ENCODE results near the gene LMBR1L.

Gene LMBR1L

DNA sequence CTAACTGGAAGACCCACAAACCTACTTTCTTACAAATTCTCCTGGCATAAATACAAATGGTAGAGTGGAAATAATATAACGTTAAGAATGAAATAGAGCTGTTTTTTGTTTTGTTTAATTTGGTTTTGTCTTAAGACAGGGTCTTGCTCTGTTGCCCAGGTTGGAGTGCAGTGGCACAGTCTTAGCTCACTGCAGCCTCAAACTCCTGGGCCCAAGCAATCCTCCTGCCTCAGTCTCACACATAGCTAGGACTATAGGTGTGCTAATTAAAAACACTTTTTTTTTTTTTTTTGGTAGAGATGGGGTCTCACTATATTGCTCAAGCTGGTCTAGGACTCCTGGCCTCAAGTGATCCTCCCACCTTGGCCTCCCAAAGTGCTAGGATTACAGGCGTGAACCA is 11.9 kb downstream of the LMBR1L start:
- no peak overlapping the region for H3K4me3 ChIP-seq (ENCODE audit: low read depth in 1 of 2, low read length in 1 of 2)
- TF ChIP-seq, protein P1, sequence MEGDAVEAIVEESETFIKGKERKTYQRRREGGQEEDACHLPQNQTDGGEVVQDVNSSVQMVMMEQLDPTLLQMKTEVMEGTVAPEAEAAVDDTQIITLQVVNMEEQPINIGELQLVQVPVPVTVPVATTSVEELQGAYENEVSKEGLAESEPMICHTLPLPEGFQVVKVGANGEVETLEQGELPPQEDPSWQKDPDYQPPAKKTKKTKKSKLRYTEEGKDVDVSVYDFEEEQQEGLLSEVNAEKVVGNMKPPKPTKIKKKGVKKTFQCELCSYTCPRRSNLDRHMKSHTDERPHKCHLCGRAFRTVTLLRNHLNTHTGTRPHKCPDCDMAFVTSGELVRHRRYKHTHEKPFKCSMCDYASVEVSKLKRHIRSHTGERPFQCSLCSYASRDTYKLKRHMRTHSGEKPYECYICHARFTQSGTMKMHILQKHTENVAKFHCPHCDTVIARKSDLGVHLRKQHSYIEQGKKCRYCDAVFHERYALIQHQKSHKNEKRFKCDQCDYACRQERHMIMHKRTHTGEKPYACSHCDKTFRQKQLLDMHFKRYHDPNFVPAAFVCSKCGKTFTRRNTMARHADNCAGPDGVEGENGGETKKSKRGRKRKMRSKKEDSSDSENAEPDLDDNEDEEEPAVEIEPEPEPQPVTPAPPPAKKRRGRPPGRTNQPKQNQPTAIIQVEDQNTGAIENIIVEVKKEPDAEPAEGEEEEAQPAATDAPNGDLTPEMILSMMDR (IDR thresholded peaks at IDR 0.05): no peak
- H3K27me3 ChIP-seq: peaks cover 25% of the 10 kb centered on the region
- H3K36me3 ChIP-seq: peaks cover 72% of the 10 kb centered on the region
- H3K4me1 ChIP-seq (ENCODE audit: control insufficient read depth in 1 of 2, insufficient read depth in 1 of 2, low read depth in 1 of 2, low read length in 1 of 2): peaks cover 0 to 8% of the 10 kb centered on the region in 2 experiments
- H3K27ac ChIP-seq: no peak overlapping the region
- no peaks in the 10 kb centered on the region for H3K9me3 ChIP-seq

DNA sequence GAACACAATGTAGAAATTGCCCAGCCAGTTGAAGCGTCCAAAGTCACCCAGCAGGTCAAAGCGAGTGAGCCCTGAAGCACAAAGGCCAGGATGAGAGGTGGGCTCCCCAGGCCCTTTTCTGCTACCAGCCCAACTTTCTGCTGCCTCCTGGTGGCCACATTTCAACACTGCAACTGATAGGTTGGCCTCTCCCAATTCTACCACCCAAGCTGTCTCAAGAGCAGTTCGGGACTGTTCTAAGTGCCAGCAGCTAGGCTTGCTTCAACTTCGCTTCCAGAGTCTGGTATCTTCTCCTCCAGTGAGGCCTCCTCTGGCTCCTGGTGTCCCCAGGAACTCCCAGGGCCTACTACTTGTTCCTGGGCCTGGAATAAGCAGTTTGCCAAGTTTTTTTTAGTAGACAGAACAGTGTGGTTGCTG is 12.6 kb downstream of the LMBR1L start:
- H3K36me3 ChIP-seq: peaks cover 65% of the 10 kb centered on the region
- no peak overlapping the region for H3K27ac ChIP-seq
- H3K4me1 ChIP-seq (ENCODE audit: control insufficient read depth in 1 of 2, insufficient read depth in 1 of 2, low read depth in 1 of 2, low read length in 1 of 2): peaks cover 0 to 8% of the 10 kb centered on the region in 2 experiments
- H3K4me3 ChIP-seq (ENCODE audit: low read depth in 1 of 2, low read length in 1 of 2): no peak overlapping the region
- TF ChIP-seq, protein P1 (IDR thresholded peaks at IDR 0.05): peak; percentile 84
- H3K9me3 ChIP-seq: no peaks in the 10 kb centered on the region
- H3K27me3 ChIP-seq: peaks cover 32% of the 10 kb centered on the region

DNA sequence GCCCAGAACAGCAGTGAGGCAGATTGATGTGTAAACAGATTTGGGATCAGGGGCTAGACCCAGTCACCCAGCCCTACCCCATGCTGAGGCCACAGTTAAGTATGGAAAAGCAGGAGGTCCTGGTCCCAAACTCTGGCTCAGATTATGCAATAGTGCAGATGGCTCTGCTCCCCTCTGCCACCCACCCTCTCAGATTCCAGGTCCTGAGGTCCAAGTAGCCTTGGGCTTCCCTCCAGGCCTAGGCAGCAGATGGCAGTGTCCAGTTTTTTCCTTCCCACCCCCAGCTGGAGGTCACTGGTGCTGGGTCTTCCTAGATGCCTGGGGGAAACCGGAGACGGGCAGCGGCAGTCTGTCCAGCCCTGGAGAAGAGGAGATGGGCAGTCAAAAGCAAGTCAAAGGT is 13.3 kb downstream of the LMBR1L start:
- Histone ChIP-seq H3K4me3 (ENCODE audit: low read depth in 1 of 2, low read length in 1 of 2) (no peak overlapping the region), H3K9me3 (no peaks in the 10 kb centered on the region), H3K4me1 (ENCODE audit: control insufficient read depth in 1 of 2, insufficient read depth in 1 of 2, low read depth in 1 of 2, low read length in 1 of 2) (peaks cover 2 to 11% of the 10 kb centered on the region in 2 experiments), H3K27me3 (peaks cover 39% of the 10 kb centered on the region), H3K36me3 (peaks cover 59% of the 10 kb centered on the region), H3K27ac (no peak overlapping the region)
- TF ChIP-seq, protein P1 (IDR thresholded peaks at IDR 0.05): no peak

DNA sequence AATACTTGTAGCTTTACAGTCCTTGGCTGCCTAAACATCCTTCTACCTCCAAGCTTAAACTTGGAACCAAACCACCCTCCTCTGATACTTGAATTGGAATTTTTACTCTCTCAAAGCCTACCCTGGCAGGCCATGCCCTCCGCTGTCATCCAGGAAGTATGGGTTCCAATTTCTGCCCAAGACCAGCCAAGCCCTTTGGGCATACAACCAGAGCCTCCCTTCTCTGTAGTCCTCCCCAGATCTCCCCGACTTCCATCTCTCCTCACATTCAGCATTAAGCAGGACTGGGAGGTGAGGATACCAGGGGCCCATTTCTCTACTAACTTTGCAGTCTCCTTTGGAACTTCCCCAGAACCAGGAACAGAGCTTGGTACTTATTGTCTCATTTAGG is 15.7 kb downstream of the LMBR1L start:
- peaks cover 26 to 35% of the 10 kb centered on the region in 2 experiments for H3K4me1 ChIP-seq (ENCODE audit: control insufficient read depth in 1 of 2, insufficient read depth in 1 of 2, low read depth in 1 of 2, low read length in 1 of 2)
- no peak overlapping the region for H3K4me3 ChIP-seq (ENCODE audit: low read depth in 1 of 2, low read length in 1 of 2)
- peaks cover 63% of the 10 kb centered on the region for H3K27me3 ChIP-seq
- TF ChIP-seq, protein P1 (IDR thresholded peaks at IDR 0.05): no peak
- H3K27ac ChIP-seq: no peak overlapping the region
- peaks cover 35% of the 10 kb centered on the region for H3K36me3 ChIP-seq
- no peaks in the 10 kb centered on the region for H3K9me3 ChIP-seq

DNA sequence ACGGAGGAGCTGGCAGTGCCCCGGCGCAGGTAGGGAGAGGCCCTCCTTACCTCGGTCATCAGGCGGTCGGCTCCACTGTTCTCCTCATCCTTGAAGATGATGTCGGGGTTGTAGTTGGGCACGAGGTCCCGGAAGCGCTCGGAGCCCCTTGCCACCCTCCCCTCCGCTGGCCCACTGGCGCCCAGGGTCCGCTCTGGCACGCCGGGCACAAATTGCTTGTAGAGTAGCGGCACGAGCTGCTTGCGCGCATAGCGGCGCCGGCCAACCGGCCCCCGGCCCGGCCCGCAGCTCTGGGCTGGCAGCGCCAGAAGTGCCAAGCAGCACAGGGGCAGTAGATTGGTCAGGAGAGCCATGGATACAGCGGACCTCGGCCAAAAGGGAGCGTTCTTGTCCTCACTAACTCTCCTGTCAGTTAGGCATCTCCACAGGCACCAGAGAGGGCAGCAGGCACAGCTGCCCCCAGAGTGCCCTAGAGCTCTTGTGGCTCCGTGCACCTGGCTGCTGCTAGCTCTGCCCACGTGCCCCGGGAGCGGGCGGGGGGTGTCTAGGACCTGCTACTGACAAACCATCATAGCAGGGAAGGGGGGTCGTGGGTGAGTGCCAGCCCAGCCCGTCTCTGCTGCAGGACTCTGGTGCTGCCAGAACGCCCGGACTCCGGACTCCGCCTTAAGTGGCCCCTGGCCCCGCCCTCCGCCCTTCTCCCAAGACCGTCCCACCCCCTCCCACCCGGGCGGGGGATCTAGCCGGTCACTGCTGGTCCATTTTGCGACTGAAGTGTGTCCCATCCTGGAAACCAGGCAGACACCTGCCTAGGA is 16.3 kb downstream of the LMBR1L start, which contains the start of gene DHH:
DHH (minus strand) TSS at position 642 of the 815 bp plus-strand sequence; CDS start at position 353, 289 bp downstream.
- H3K27ac ChIP-seq: no peak within 1 kb of the TSS
- no peak within 1 kb of the TSS for H3K4me3 ChIP-seq (ENCODE audit: low read depth in 1 of 2, low read length in 1 of 2)
- H3K4me1 ChIP-seq (ENCODE audit: control insufficient read depth in 1 of 2, insufficient read depth in 1 of 2, low read depth in 1 of 2, low read length in 1 of 2): peaks cover 32 to 41% of the 10 kb centered on the region in 2 experiments
- peaks cover 29% of the 10 kb centered on the region for H3K36me3 ChIP-seq
- H3K27me3 ChIP-seq: peaks cover 69% of the 10 kb centered on the region
- H3K9me3 ChIP-seq: no peaks in the 10 kb centered on the region
- TF ChIP-seq, protein P1 (IDR thresholded peaks at IDR 0.05): no peak

All from neutrophil (primary cell).